PFSK-1 (cell line): ENCODE data around the gene EPS15.

Experiments used
- FOXP2 ChIP-seq: optimal IDR thresholded peaks from 2 replicates; pipeline ENCODE3; 2011; ENCODE audit warnings: borderline replicate concordance, control low read depth, inconsistent platforms; ENCODE audit not compliant: insufficient read depth; ENCODE audit errors: extremely low read length, extremely low read depth
- POLR2AphosphoS5 ChIP-seq: IDR thresholded peaks from 2 replicates; pipeline ENCODE4 v1.6.1; 2012; ENCODE audit warnings: low read depth, mild to moderate bottlenecking, control low read depth, low read length, moderate library complexity
- SIN3A ChIP-seq: IDR thresholded peaks from 2 replicates; pipeline ENCODE4 v1.6.1; 2012; ENCODE audit warnings: mild to moderate bottlenecking, low read length, moderate library complexity, borderline replicate concordance; ENCODE audit not compliant: insufficient read depth
- TAF1 ChIP-seq: IDR thresholded peaks from 2 replicates; pipeline ENCODE4 v1.6.1; 2012; ENCODE audit warnings: low read length, control low read depth, borderline replicate concordance; ENCODE audit not compliant: insufficient read depth
- TF ChIP-seq, protein P1 (sequence below), 2 experiments: IDR thresholded peaks; 2 replicates each; pipeline versions ENCODE4 v1.6.1 to v1.8.0; 2011 to 2012; ENCODE audit warnings: low read depth in 2 of 2, low read length in 2 of 2, control low read depth in 1 of 2, inconsistent platforms in 1 of 2, mild to moderate bottlenecking in 1 of 2, moderate library complexity in 1 of 2; ENCODE audit not compliant: insufficient read depth in 1 of 2

The EPS15 gene

DNA sequence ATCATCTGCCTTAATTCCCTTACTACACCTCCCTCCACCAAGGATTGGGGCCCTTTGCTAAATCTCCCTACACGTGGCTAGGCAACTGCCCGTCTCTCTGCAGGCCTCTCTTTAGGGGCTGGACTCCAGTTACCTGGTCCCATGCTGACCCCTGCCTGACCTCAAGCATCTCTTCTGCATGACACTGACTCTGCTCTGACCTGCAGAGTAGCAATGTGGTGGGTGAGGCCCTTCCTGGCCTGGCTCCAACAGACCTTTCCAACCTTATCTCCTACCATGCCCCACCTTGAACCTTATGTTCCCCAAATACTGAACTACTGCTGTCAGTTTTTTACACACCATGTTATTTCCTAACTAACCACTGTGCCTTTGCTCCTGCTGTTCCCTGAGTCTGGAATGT is 45.9 kb upstream of the EPS15 start:
- no peak for TF ChIP-seq SIN3A
- TF ChIP-seq, protein P1, sequence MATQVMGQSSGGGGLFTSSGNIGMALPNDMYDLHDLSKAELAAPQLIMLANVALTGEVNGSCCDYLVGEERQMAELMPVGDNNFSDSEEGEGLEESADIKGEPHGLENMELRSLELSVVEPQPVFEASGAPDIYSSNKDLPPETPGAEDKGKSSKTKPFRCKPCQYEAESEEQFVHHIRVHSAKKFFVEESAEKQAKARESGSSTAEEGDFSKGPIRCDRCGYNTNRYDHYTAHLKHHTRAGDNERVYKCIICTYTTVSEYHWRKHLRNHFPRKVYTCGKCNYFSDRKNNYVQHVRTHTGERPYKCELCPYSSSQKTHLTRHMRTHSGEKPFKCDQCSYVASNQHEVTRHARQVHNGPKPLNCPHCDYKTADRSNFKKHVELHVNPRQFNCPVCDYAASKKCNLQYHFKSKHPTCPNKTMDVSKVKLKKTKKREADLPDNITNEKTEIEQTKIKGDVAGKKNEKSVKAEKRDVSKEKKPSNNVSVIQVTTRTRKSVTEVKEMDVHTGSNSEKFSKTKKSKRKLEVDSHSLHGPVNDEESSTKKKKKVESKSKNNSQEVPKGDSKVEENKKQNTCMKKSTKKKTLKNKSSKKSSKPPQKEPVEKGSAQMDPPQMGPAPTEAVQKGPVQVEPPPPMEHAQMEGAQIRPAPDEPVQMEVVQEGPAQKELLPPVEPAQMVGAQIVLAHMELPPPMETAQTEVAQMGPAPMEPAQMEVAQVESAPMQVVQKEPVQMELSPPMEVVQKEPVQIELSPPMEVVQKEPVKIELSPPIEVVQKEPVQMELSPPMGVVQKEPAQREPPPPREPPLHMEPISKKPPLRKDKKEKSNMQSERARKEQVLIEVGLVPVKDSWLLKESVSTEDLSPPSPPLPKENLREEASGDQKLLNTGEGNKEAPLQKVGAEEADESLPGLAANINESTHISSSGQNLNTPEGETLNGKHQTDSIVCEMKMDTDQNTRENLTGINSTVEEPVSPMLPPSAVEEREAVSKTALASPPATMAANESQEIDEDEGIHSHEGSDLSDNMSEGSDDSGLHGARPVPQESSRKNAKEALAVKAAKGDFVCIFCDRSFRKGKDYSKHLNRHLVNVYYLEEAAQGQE (IDR thresholded peaks at IDR 0.05; ENCODE audit: insufficient read depth in 1 of 2, low read depth in 2 of 2, low read length in 2 of 2) = no peak
- no peak for TF ChIP-seq POLR2AphosphoS5
- no peak for TF ChIP-seq TAF1
- TF ChIP-seq FOXP2 = no peak

DNA sequence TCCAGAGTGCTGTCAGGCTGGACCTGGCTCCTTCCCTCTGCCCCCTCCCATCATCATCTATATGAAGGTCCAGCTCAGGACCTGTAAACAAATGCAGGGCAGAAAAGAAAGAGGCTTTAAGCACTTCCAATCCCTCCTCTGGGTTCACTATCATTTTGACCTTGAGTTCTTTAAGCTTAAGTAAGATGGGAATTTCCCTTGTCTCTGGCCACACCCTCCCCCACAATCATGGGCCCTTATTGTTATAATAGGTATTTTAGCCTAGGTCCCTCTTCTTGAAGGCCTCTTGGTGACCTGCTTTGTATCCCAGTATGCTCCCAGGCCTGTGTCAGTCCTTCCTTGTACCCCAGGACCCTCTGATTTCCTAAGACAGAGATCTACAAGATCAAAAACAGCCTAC is 45.1 kb upstream of the EPS15 start:
- TF ChIP-seq SIN3A = no peak
- no peak for TF ChIP-seq TAF1
- TF ChIP-seq POLR2AphosphoS5 = no peak

DNA sequence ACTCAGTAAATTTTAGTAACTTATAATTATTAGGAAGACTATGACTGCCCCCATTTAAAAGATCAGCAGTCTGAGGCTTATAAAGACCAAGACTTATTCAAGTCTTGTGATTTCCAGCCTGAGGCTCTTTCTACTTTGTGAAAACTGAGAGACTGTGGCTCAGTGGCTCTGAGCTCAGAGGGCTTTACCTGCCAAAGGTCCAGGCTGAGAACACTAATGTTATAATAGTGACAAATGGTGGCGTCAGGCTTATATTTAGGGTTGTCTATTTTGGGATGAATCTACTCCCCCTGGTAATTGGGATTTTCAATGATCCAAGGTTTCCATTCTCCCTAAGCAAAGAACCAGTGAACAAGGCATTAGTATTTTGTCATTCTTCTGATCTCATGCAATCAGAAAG is 42.6 kb upstream of the EPS15 start:
- TF ChIP-seq, protein P1 (IDR thresholded peaks at IDR 0.05; ENCODE audit: insufficient read depth in 1 of 2, low read depth in 2 of 2, low read length in 2 of 2) = no peak
- TF ChIP-seq SIN3A = no peak

DNA sequence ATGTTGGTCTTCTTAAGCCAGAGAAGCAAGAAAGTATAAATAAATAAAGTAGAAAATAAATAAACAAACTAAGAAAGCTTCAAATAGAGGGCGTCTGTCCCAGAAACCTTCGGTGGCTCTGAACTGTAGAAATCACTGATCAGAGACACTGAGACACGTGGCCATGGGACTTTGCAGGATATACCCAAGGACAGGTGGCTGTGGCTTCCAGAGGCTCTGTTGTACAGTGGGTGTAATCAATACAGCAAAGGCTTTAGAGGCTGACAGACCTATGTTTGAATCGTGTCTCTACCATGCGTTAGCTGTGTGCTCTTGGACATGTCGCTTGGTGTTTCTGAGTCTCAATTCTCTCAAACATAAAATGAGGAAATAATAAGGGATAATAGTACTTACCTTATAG is 41.0 kb upstream of the EPS15 start:
- no peak for TF ChIP-seq TAF1

DNA sequence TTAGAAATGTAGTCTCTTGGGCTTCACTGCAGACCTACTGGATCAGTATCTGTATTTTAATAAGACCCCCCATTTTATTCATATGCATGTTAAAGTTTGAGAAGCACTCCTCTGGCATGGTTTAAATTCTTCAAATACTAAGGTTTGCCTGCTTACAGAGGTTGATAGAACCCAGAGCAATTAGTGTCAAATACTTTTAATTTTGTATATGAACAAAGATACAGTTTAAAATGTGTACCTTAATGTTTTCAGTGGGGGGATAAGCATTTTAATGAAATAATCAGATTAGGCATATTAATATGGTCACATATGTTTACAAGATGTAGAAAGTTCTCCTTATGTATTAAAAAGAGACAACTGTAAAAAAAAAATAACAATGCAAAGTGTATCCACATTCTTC is 40.4 kb upstream of the EPS15 start:
- TF ChIP-seq TAF1 (no peak), SIN3A (no peak), POLR2AphosphoS5 (no peak), FOXP2 (no peak)
- TF ChIP-seq, protein P1 (IDR thresholded peaks at IDR 0.05; ENCODE audit: insufficient read depth in 1 of 2, low read depth in 2 of 2, low read length in 2 of 2) = no peak

DNA sequence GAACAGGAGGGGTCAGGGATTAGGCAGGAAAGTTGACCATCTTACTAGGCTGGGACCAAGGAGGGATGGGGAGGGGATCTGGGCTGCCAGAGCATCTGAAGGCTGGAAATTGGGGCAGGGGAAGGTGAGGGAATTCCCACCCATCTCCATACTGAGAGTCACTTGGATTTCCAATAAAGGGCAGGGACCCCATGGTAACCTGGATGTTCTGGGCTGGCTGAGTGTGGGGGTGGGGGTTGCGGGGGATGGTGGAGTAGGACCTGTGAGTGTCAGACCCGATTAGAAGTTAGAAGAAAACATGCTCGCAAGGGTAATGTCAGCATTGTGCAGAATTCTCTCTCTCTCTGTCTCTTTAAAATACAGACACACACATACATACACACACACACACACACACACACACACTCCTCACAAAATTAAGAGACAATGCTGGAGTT is 40.0 kb upstream of the EPS15 start:
- no peak for TF ChIP-seq SIN3A
- no peak for TF ChIP-seq TAF1
- TF ChIP-seq FOXP2 = no peak
- no peak for TF ChIP-seq POLR2AphosphoS5
- TF ChIP-seq, protein P1 (IDR thresholded peaks at IDR 0.05; ENCODE audit: insufficient read depth in 1 of 2, low read depth in 2 of 2, low read length in 2 of 2) = no peak
